Skeletal muscle satellite cell (primary cell): ENCODE results near the gene RND2. TPM values are rescaled to one million over a fixed set of nuclear protein-coding genes. Genes with fewer than 3 reads are reported as not detected.
A peak's percentile ranks its signal among the peaks of the same experiment; 100 is the strongest.
"Not testable (repeated sequence)": the region's sequence is repeated elsewhere in the genome, so short reads cannot be mapped to it uniquely, and the experiment has no call there.

Experiments
- H3K27me3 ChIP-seq: 2 replicates; pipeline ENCODE4 v1.7.0; 2013; ENCODE audit warnings: low read length; ENCODE audit not compliant: control insufficient read depth, insufficient read depth
- H3K36me3 ChIP-seq: 2 replicates; pipeline ENCODE4 v1.7.0; 2013; ENCODE audit warnings: mild to moderate bottlenecking, control low read depth, low read length; ENCODE audit not compliant: insufficient read depth
- H3K4me1 ChIP-seq: 2 replicates; pipeline ENCODE4 v1.7.0; 2013; ENCODE audit warnings: low read length; ENCODE audit not compliant: control insufficient read depth, insufficient read depth
- H3K4me2 ChIP-seq: 2 replicates; pipeline ENCODE4 v1.7.0; 2013; ENCODE audit warnings: mild to moderate bottlenecking, low read length
- H3K4me3 ChIP-seq: 2 replicates; pipeline ENCODE4 v1.7.0; 2013; ENCODE audit warnings: low read length
- H3K9ac ChIP-seq: 2 replicates; pipeline ENCODE4 v1.7.0; 2013; ENCODE audit warnings: mild to moderate bottlenecking, low read depth, low read length, moderate library complexity
- H3K9me3 ChIP-seq: replicated peaks from 2 replicates; pipeline ENCODE4 v1.7.0; 2013; ENCODE audit warnings: mild to moderate bottlenecking, control low read depth, low read length
- total RNA-seq: library from RNA; depleted of rRNA; stranded (reverse); fragments of >200 nt; gene quantifications from 2 replicates; pipeline ENCODE4 v1.2.3, GENCODE V29; 2012; rRNA removed

The RND2 gene, protein sequence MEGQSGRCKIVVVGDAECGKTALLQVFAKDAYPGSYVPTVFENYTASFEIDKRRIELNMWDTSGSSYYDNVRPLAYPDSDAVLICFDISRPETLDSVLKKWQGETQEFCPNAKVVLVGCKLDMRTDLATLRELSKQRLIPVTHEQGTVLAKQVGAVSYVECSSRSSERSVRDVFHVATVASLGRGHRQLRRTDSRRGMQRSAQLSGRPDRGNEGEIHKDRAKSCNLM
- under 0.01 TPM in 2 replicates for total RNA-seq

DNA sequence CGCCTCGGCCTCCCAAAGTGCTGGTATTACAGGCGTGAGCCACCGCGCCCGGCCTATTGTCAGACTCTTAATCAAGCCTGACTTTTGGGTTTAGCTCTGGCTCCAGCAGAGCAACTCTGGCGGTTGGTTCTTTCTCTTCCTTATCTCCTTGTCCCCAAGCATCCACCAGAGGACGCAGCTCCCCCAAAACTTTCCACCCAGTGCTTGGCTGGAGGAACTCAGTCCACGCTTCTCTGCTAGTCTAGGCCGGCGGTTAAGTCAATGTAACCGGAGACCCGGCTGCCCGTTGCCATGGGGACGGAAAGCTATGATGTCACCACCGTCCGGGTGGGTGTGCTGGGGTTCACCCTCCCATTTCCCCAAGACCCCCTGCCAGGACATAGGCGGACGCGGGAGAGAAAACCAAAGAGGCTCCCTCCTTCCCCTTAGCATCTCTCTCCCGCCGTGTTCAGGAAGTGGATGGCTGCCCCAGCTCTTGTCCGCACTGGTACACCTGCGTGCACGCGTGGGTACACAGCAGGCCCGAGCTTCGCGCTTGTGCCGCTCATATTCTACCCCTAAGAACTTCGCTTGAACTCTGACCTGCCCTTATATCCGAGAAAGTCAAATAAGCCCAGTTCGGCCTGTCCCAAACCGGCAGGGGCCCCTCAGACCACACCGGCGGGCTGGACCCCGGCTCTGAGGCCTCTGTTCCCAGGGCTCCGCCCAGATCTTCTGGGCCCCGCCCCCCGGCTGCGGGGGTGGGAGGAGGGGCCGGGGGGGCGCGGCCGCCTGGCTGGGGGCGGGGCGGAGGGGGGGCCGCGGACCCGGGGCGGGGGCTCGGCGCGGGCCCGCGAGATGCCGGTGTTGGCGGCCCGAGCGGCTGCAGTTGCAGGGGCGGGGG, at the start of gene RND2:
Gene RND2, plus strand, starts transcription at position 825 of the 883 bp plus-strand sequence. CDS start 117 bp downstream, outside the sequence.
- Histone ChIP-seq H3K36me3 (no peaks in the 10 kb centered on the region), H3K4me2 (peak within 1 kb of the TSS; percentile 95), H3K4me1 (peaks cover 35% of the 10 kb centered on the region), H3K4me3 (peak within 1 kb of the TSS; percentile 67), H3K27me3 (no peaks in the 10 kb centered on the region), H3K9me3 (no peaks in the 10 kb centered on the region), H3K9ac (peak within 1 kb of the TSS; percentile 56)

DNA sequence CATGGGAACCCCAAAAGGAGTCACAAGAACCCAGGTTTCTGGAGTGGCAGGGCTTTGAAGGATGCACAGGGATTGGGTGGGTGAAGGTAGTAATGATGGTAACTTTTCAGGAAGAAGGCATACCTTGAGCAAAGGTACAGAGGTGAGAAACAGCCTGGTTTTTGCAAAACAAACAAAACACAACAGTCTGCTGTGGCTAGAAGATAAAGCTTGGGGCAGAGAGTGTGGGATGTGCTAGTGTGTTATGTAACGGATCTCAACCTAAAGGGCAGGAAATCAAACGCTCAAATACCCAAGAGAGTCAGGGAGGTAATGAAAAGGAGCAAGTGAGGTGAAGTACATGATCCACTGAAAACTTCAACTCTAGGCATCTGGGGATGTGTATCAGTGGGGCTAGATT, 49.8 kb upstream of the RND2 start:
- Histone ChIP-seq H3K4me1 (peaks cover 9% of the 10 kb centered on the region), H3K4me3 (no peak overlapping the region), H3K4me2 (no peak overlapping the region), H3K36me3 (no peaks in the 10 kb centered on the region), H3K27me3 (no peaks in the 10 kb centered on the region), H3K9ac (no peak overlapping the region), H3K9me3 (no peaks in the 10 kb centered on the region)

DNA sequence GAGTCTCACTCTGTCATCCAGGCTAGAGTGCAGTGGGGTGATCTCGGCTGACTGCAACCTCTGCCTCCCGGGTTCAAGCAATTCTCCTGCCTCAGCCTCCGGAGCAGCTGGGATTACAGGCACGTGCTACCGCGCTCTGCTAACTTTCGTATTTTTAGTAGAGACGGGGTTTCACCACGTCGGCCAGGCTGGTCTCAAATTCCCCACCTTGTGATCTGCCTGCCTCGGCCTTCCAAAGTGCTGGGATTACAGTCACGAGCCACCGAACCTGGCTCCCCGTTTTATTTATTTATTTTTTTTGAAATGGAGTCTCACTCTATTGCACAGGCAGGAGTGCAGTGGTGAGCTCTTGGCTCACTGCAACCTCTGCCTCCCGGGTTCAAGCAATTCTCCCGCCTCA, 49.3 kb upstream of the RND2 start:
- not testable (repeated sequence) for H3K9me3 ChIP-seq, H3K27me3 ChIP-seq, H3K4me3 ChIP-seq, H3K4me2 ChIP-seq, H3K4me1 ChIP-seq, H3K36me3 ChIP-seq, H3K9ac ChIP-seq

DNA sequence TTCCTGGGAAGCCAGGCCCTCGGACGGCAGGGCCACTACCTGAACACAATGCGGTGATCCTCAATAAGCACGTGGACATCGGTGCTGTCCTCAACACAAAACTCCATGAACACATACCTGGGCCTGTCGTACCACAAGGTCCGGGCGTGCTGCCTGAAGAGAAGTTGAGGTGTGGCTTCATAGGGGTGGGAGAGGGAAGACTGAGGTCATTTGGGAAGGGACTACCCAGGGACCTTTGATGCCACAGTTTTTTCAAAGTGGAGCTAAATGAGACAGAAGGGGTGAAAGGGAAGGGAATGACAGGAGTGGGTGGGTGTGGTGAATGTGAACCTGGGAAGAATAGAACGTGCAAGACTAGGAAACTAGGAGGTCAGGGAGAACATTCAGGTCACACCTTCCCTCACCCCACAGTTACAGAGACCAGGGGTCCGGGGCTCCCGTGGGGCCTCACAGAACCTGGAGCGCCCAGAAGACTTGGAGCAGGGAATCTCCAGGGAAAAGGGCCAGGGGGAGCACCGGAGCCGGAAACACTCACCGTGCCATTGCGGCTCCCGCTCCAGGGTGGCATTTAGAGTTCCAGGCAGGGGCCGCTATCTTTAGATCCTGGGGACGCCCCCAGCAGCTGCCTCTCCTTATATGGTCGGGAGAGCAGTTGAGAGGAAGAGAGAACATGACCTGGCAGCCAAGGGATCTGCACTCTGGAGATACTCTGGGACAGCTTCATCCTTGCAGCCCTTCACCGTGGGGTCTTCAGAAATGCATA, 45.3 kb upstream of the RND2 start, which contains the start of gene PTGES3L:
Gene PTGES3L, minus strand, starts transcription at position 570 of the 763 bp plus-strand sequence. Its CDS starts 27 bp downstream, at position 543.
- Histone ChIP-seq H3K4me3 (peak within 1 kb of the TSS; percentile 95), H3K27me3 (no peaks in the 10 kb centered on the region), H3K9ac (peak within 1 kb of the TSS; percentile 87), H3K9me3 (no peaks in the 10 kb centered on the region), H3K4me1 (peaks cover 17% of the 10 kb centered on the region), H3K36me3 (no peaks in the 10 kb centered on the region), H3K4me2 (peak within 1 kb of the TSS; percentile 93)

DNA sequence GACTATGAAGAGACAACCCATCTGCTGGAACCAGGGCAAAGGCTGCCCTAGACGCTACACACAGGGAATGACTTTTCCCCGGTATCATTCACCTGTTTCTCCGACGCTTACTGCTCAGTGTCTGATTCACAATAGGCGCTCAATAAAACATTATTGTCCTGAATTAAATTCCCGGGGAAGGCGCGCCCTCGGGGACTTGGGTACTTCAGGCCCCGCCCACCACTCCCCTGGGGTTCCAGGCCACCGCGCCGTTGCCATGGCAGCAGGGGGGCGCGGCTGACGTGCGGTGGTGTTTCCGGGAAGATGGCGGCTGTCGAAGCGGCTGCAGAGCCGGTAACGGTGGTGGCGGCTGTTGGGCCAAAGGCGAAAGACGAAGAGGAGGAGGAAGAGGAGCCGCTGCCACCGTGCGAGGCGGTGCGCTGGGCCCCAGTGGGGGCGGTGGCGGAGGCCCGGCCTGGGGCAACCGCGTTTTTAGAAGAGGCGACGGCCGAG, 44.7 kb upstream of the RND2 start, which contains the start of gene RUNDC1:
Gene RUNDC1, plus strand, starts transcription at position 292 of the 492 bp plus-strand sequence. Its CDS starts 12 bp downstream, at position 304.
- Histone ChIP-seq H3K4me3 (peak within 1 kb of the TSS; percentile 95), H3K27me3 (no peaks in the 10 kb centered on the region), H3K4me1 (peaks cover 17% of the 10 kb centered on the region), H3K9me3 (no peaks in the 10 kb centered on the region), H3K36me3 (no peaks in the 10 kb centered on the region), H3K4me2 (peak within 1 kb of the TSS; percentile 93), H3K9ac (peak within 1 kb of the TSS; percentile 87)

DNA sequence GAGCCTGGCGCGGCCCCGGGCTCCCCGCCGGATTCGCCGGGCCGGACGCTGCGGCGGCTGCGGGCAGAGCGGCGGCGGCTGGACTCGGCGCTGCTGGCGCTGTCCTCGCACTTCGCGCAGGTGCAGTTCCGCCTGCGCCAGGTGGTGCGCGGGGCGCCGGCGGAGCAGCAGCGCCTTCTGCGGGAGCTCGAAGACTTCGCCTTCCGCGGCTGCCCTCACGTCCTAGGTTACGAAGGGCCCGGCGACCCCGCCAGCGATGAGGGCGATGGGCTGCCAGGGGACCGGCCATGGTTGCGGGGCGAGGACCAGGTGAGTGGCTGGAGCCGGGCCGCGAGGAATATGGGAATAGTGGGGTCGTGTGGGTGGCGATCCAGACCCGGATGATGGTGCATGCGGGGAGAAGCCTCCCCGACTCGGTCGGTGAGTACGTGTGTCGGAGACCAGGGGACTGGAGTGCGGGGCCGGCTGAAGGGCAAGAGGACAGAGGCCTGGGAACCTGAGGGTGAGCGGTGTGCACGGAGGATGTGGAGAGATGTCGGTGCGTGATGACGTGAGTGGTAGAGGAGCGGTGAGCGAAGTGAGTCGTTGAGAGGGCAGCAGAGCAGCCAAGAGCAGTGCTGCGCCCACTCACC, 44.1 kb upstream of the RND2 start:
- peak overlapping the region; percentile 87 for H3K9ac ChIP-seq
- no peaks in the 10 kb centered on the region for H3K9me3 ChIP-seq
- peak overlapping the region; percentile 95 for H3K4me3 ChIP-seq
- peaks cover 17% of the 10 kb centered on the region for H3K4me1 ChIP-seq
- no peaks in the 10 kb centered on the region for H3K27me3 ChIP-seq
- peaks cover 3% of the 10 kb centered on the region for H3K36me3 ChIP-seq
- peak overlapping the region; percentile 93 for H3K4me2 ChIP-seq

DNA sequence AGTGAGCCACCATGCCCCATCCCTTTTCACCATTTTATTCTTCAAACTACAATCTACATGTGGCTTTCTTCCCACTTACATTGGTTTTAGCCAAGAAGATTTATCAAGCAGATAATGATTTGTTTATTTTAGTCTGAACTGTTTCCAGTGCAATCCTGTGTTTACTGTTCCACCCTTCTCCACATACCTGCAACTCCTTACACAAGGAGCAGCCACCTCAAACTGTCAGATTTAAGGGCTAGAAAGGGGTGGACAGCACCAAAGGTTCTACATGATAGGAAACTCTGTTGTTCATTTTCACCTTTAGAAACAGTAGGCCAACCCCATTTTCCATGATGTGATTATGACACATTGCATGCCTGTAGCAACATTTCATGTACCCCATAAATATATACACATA, 42.8 kb upstream of the RND2 start:
- Histone ChIP-seq H3K4me2 (no peak overlapping the region), H3K9me3 (no peaks in the 10 kb centered on the region), H3K27me3 (no peaks in the 10 kb centered on the region), H3K36me3 (peaks cover 7% of the 10 kb centered on the region), H3K4me3 (no peak overlapping the region), H3K9ac (no peak overlapping the region), H3K4me1 (peaks cover 17% of the 10 kb centered on the region)

DNA sequence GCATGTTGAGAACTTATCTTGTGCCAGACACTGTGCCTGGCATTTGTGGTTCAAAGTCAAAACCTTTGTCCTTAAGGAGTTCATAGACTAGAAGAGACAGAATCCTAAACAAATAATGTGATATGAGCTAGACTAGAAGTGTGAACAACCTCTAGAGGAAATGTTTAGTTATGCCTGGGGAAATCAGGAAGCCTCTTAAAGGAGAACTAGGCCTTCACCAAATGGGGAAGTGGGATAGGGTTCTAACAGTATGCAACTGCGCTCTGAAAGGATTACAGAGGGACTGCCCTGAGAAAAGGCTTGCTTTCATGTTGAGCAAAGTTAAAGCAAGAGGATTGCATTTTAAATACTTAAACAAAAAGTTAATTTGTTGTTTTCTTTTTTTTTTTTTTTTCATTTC, 39.8 kb upstream of the RND2 start:
- Histone ChIP-seq H3K4me1 (peaks cover 24% of the 10 kb centered on the region), H3K9ac (no peak overlapping the region), H3K9me3 (no peaks in the 10 kb centered on the region), H3K4me2 (no peak overlapping the region), H3K4me3 (no peak overlapping the region), H3K27me3 (no peaks in the 10 kb centered on the region), H3K36me3 (peaks cover 19% of the 10 kb centered on the region)

DNA sequence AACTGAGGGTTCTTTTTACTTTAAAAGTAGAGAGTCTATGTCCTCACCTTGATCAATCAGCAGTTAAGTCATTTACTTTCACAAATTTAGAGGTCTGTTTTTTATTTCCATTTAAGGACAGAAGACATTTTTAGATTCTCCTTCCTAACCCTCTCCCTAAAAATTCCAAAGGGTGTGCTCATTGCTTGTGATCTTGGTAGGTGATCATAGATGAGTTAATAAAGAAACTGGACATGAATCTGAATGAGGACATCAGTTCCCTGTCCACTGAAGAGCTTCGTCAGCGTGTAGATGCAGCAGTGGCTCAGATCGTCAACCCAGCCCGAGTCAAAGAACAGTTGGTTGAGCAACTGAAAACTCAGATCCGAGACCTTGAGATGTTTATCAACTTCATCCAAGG, 35.9 kb upstream of the RND2 start:
- Histone ChIP-seq H3K36me3 (peaks cover 46% of the 10 kb centered on the region), H3K9ac (peak overlapping the region; percentile 30), H3K4me3 (peak overlapping the region; percentile 16), H3K27me3 (no peaks in the 10 kb centered on the region), H3K4me2 (peak overlapping the region; percentile 34), H3K4me1 (peaks cover 31% of the 10 kb centered on the region), H3K9me3 (no peaks in the 10 kb centered on the region)

DNA sequence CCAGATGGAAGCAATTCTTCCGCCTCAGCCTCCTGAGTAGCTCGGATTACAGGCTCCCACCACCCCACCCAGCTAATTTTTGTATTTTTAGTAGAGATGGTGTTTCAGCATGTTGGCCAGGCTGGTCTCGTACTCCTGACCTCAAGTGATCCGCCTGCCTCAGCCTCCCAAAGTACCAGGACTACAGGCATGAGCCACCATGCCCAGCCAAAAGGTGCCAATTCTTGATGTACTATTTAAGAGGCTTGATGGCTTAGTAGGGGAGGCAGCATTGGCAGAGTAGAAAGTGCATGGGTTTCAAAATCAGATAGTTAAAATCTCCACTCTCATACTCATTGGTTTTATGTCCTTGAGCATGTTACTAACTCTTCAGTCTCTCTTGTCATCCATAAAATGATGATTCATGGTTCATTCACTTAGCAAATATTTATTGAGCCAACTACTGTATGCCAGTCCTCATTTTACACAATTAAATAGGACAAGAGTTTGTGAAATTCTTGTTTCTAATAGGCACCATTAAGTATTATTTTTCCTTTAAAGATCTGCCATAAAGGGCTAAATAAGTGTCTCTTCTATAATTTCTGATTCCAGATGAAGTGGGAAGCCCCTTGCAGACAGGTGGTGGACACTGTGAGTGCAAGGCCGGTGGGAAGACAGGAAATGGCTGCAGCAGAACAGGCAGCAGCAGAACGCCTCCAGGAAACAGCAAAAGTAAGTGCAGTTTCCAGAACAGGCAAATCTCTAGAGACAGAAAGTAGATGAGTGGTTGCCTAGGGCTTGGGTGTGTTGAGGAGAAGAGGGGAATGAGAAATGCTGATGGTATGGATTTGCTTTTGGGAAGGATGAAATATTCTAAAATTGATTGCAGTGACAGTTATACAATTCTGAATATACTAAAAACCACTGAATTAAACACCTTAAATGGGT, 35.0 kb upstream of the RND2 start:
- Histone ChIP-seq H3K9ac (peak overlapping the region; percentile 41), H3K4me2 (peak overlapping the region; percentile 63), H3K9me3 (no peaks in the 10 kb centered on the region), H3K27me3 (no peaks in the 10 kb centered on the region), H3K36me3 (peaks cover 47% of the 10 kb centered on the region), H3K4me3 (peak overlapping the region; percentile 16), H3K4me1 (peaks cover 31% of the 10 kb centered on the region)
